PC-9 (cell line): Measurements from ENCODE around the gene GALNT10. TPM values are rescaled to one million over a fixed set of nuclear protein-coding genes. Genes with fewer than 3 reads are reported as not detected.

Experiments
- BruUV-seq: library from RNA; stranded (reverse); fragments of 400-500 nt; replicated peaks from 2 replicates; lab custom pipeline; 2021; lab: Mats Ljungman, UMichigan
- CTCF ChIA-PET: fragments of 300-600 bp; sonication (Branson Sonifier 250); formaldehyde crosslinking; loops from one replicate; lab custom pipeline; 2022; ENCODE audit warnings: antibody characterized with exemption; lab: Charles Lee
- POLR2A ChIA-PET: fragments of 300-600 bp; sonication (Branson Sonifier 250); formaldehyde crosslinking; loops from one replicate; lab custom pipeline; 2022; ENCODE audit warnings: antibody characterized with exemption; ENCODE audit not compliant: unreplicated experiment; lab: Charles Lee
- DNase-seq, 2 experiments: peaks; one replicate each; pipeline versions ENCODE4 v3.0.0 to v3.0.0-alpha.2; 2015 to 2022; ENCODE audit warnings: mixed read lengths in 1 of 2
- H2AFZ ChIP-seq: fragments of 200-600 bp; sonication (generic); 2 replicates; pipeline ENCODE4 v1.8.1; 2017; ENCODE audit warnings: antibody characterized with exemption
- H3F3A ChIP-seq: fragments of 200-600 bp; sonication (generic); 2 replicates; pipeline ENCODE4 v1.8.1; 2017; ENCODE audit warnings: antibody characterized with exemption, mild to moderate bottlenecking, low read depth; ENCODE audit not compliant: insufficient read depth
- H3K27ac ChIP-seq: fragments of 200-600 bp; sonication (generic); 2 replicates; pipeline ENCODE4 v1.6.1; 2016; ENCODE audit warnings: mixed run types
- H3K27me3 ChIP-seq: fragments of 200-600 bp; sonication (generic); 2 replicates; pipeline ENCODE4 v1.6.1; 2016; ENCODE audit warnings: low read depth, mixed run types; ENCODE audit not compliant: insufficient read depth
- H3K36me3 ChIP-seq: fragments of 200-600 bp; sonication (generic); 2 replicates; pipeline ENCODE4 v1.6.1; 2016; ENCODE audit warnings: low read depth, mixed run types
- H3K4me1 ChIP-seq: fragments of 200-600 bp; sonication (generic); replicated peaks from 2 replicates; pipeline ENCODE4 v1.6.1; 2016; ENCODE audit warnings: mixed run types; ENCODE audit not compliant: insufficient read depth
- H3K4me2 ChIP-seq: fragments of 200-600 bp; sonication (generic); 2 replicates; pipeline ENCODE4 v1.6.1; 2017; ENCODE audit warnings: mixed run types
- H3K4me3 ChIP-seq: fragments of 200-600 bp; sonication (generic); 2 replicates; pipeline ENCODE4 v1.6.1; 2016; ENCODE audit warnings: mixed run types
- H3K79me2 ChIP-seq: fragments of 200-600 bp; sonication (generic); 2 replicates; pipeline ENCODE4 v1.6.1; 2017; ENCODE audit warnings: low read depth, mixed run types
- H3K9me2 ChIP-seq: fragments of 200-600 bp; sonication (generic); 2 replicates; pipeline ENCODE4 v1.8.1; 2017; ENCODE audit warnings: mild to moderate bottlenecking; ENCODE audit not compliant: insufficient read depth
- H3K9me3 ChIP-seq: fragments of 200-600 bp; sonication (generic); 2 replicates; pipeline ENCODE4 v1.8.1; 2016; ENCODE audit warnings: low read depth; ENCODE audit not compliant: insufficient read depth
- H4K20me1 ChIP-seq: fragments of 200-600 bp; sonication (generic); 2 replicates; pipeline ENCODE4 v1.8.1; 2017; ENCODE audit not compliant: insufficient read depth
- CTCF ChIP-seq: fragments of 200-600 bp; sonication (generic); conservative IDR thresholded peaks from 2 replicates; pipeline ENCODE4 v1.6.1; 2017; ENCODE audit warnings: mixed run types, antibody characterized with exemption, mild to moderate bottlenecking, moderate library complexity
- EZH2 ChIP-seq: fragments of 200-600 bp; sonication (generic); IDR thresholded peaks from 2 replicates; pipeline ENCODE4 v1.8.0; 2017; ENCODE audit warnings: antibody characterized with exemption, low read depth
- intact Hi-C: fragments of 100-400 bp; cut with micrococcal nuclease; formaldehyde crosslinking; loops from one replicate; pipeline ENCODE4 v1.10.0; 2022; ENCODE audit not compliant: unreplicated experiment
- total RNA-seq: library from RNA; stranded (reverse); gene quantifications from 2 replicates; pipeline ENCODE4 v1.2.3, GENCODE V29; 2021

The GALNT10 gene
- total RNA-seq, 1 experiment from 2014 or later: 101 TPM

DNA sequence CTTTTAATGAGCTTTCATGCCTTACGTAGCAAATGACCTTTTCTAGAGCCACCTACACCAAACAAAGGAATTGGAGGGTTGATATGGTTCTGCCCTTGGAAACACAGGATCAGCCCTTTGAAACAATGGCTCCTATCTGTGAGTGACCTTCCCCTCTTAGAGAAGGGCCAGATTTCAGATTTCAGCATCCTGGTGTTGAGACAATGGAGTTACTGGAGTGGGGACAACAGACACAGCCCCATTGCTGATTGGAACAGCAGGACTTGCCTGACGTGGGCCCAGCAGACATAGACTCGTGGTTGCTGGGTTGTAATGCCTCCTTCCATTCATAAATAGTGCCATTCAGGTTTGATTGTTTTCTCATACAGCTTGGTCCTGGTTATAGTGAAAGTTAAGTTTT is 96.0 kb downstream of the GALNT10 start:
- H3K27ac ChIP-seq: peak overlapping the region; percentile 71
- BruUV-seq: no TSS peak
- H3K4me3 ChIP-seq: 0 out of 2 replicates have a peak overlapping the region, but pooled peaks have one; percentile 1
- no peak overlapping the region for H2AFZ ChIP-seq
- H3K27me3 ChIP-seq: no peaks in the 10 kb centered on the region
- intact Hi-C loops: loop anchor here (2.0 to 5.0 kb wide), 4 partner anchors 66 to 161 kb away; partner anchors contain the start of genes GALNT10 and SAP30L
- H3K9me2 ChIP-seq: no peaks in the 10 kb centered on the region
- H3K9me3 ChIP-seq: no peaks in the 10 kb centered on the region
- peaks cover 38% of the 10 kb centered on the region for H3K79me2 ChIP-seq
- no peaks in the 10 kb centered on the region; the same call in 1 of the 2 replicates for H3K36me3 ChIP-seq
- peaks cover 30% of the 10 kb centered on the region for H3F3A ChIP-seq
- TF ChIP-seq EZH2 (no peak), CTCF (no peak)
- peak overlapping the region; percentile 70 for H3K4me2 ChIP-seq
- H4K20me1 ChIP-seq: no peaks in the 10 kb centered on the region
- peaks cover 64% of the 10 kb centered on the region for H3K4me1 ChIP-seq
- CTCF ChIA-PET: interaction anchor here (0.7 kb wide), 1 partner anchor 109 kb away, joined by 3 read pairs; no protein-coding TSS in a partner anchor
- DNase-seq: no peak
- POLR2A ChIA-PET: interaction anchor here (0.6 to 1.0 kb wide), 2 partner anchors 75 to 194 kb away, joined by 3 to 5 read pairs; no protein-coding TSS in a partner anchor

DNA sequence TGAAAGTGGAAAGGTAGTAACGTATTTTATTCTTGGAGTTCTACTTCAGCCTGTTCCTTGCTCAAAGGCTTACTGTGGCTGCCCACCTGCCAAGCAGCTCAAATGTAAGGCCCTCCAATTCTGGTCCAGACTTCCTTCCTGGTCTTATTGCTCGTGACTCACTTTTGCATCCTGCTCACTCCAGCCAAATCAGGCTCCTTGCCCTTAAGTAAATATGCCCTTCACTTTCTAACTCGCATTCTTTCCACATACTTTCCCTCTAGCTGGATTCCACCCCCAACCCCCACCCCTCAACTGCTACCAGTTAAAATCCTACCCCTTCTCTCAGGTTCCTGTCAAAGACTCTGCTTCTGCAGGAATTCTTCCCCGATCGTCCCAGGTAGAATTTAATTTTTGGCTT is 96.6 kb downstream of the GALNT10 start:
- POLR2A ChIA-PET: interaction anchor here (0.6 to 1.0 kb wide), 4 partner anchors 76 to 195 kb away, joined by 3 to 8 read pairs (median 4); no protein-coding TSS in a partner anchor
- H3K4me3 ChIP-seq: peak overlapping the region; percentile 27; the same call in 1 of the 2 replicates
- intact Hi-C loops: loop anchor here (1.0 to 5.0 kb wide), 5 partner anchors 21 to 160 kb away; partner anchors contain the start of genes GALNT10 and SAP30L
- TF ChIP-seq EZH2: no peak
- TF ChIP-seq CTCF: no peak
- peaks cover 42% of the 10 kb centered on the region for H3K79me2 ChIP-seq
- no peaks in the 10 kb centered on the region for H3K9me2 ChIP-seq
- H3K9me3 ChIP-seq: no peaks in the 10 kb centered on the region
- CTCF ChIA-PET: no interaction called here
- no peaks in the 10 kb centered on the region for H3K27me3 ChIP-seq
- DNase-seq: peak; percentile 65 to 93
- peaks cover 30% of the 10 kb centered on the region for H3F3A ChIP-seq
- peaks cover 64% of the 10 kb centered on the region for H3K4me1 ChIP-seq
- no peaks in the 10 kb centered on the region; the same call in 1 of the 2 replicates for H3K36me3 ChIP-seq
- no peaks in the 10 kb centered on the region for H4K20me1 ChIP-seq
- H3K27ac ChIP-seq: peak overlapping the region; percentile 71
- H2AFZ ChIP-seq: no peak overlapping the region
- peak overlapping the region; percentile 70 for H3K4me2 ChIP-seq
- no TSS peak for BruUV-seq

GRCh38 chr5:154288145-154288544 is 97.6 kb downstream of the GALNT10 start:
- POLR2A ChIA-PET: interaction anchor here (0.7 kb wide), 1 partner anchor 67 kb away, joined by 8 read pairs; no protein-coding TSS in a partner anchor

More at GRCh38 chr5:154288145-154288544, 97.6 kb downstream of the GALNT10 start:
- peaks cover 47% of the 10 kb centered on the region for H3K79me2 ChIP-seq
- H4K20me1 ChIP-seq: no peaks in the 10 kb centered on the region
- H3K9me3 ChIP-seq: no peaks in the 10 kb centered on the region
- peak overlapping the region; percentile 70 for H3K4me2 ChIP-seq
- H3K27me3 ChIP-seq: no peaks in the 10 kb centered on the region
- peaks cover 70% of the 10 kb centered on the region for H3K4me1 ChIP-seq
- 0 out of 2 replicates have a peak overlapping the region, but pooled peaks have one; percentile 27 for H3K4me3 ChIP-seq
- CTCF ChIA-PET: interaction anchor here (0.6 kb wide), 1 partner anchor 63 kb away, joined by 9 read pairs; no protein-coding TSS in a partner anchor
- H3K9me2 ChIP-seq: no peaks in the 10 kb centered on the region
- DNase-seq: no peak
- no TSS peak for BruUV-seq
- H3F3A ChIP-seq: peaks cover 35% of the 10 kb centered on the region
- no peak overlapping the region for H2AFZ ChIP-seq
- H3K36me3 ChIP-seq: no peaks in the 10 kb centered on the region; the same call in 1 of the 2 replicates
- TF ChIP-seq EZH2 (no peak), CTCF (no peak)
- intact Hi-C loops: loop anchor here (5.0 kb wide), 2 partner anchors 79 to 159 kb away; partner anchors contain the start of gene SAP30L
- peak overlapping the region; percentile 11; the same call in 1 of the 2 replicates for H3K27ac ChIP-seq
